Stomach (tissue), 4 donors: ENCODE results near the gene TEAD4.

Source experiments
- POLR2AphosphoS5 ChIP-seq, 3 donors: sonication (generic); formaldehyde crosslinking; IDR thresholded peaks; one replicate each; pipeline ENCODE4 v1.6.1; 2016; ENCODE audit warnings: antibody characterized with exemption in 3 of 3
- TF ChIP-seq, protein P1 (sequence below), 7 experiments: fragments of 450-650 bp in 4 of 7; fragments of 200-600 bp in 3 of 7; sonication (generic) in 3 of 7; IDR thresholded peaks; one replicate each; pipeline ENCODE4 v1.5.1; 2016 to 2019; ENCODE audit warnings: antibody characterized with exemption in 7 of 7, control low read depth in 2 of 7, mild to moderate bottlenecking in 1 of 7

GRCh38 chr12:3049611-3050249 lies 90.5 kb downstream of the TEAD4 start:
- TF ChIP-seq, protein P1, sequence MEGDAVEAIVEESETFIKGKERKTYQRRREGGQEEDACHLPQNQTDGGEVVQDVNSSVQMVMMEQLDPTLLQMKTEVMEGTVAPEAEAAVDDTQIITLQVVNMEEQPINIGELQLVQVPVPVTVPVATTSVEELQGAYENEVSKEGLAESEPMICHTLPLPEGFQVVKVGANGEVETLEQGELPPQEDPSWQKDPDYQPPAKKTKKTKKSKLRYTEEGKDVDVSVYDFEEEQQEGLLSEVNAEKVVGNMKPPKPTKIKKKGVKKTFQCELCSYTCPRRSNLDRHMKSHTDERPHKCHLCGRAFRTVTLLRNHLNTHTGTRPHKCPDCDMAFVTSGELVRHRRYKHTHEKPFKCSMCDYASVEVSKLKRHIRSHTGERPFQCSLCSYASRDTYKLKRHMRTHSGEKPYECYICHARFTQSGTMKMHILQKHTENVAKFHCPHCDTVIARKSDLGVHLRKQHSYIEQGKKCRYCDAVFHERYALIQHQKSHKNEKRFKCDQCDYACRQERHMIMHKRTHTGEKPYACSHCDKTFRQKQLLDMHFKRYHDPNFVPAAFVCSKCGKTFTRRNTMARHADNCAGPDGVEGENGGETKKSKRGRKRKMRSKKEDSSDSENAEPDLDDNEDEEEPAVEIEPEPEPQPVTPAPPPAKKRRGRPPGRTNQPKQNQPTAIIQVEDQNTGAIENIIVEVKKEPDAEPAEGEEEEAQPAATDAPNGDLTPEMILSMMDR (IDR thresholded peaks at IDR 0.05): no peak
- TF ChIP-seq POLR2AphosphoS5 (IDR thresholded peaks at IDR 0.05): no peak
